ENCODE data around the gene PTPA. TPM values are rescaled to one million over a fixed set of nuclear protein-coding genes. Genes with fewer than 3 reads are reported as not detected.
"Not testable (repeated sequence)": the region's sequence is repeated elsewhere in the genome, so short reads cannot be mapped to it uniquely, and the experiment has no call there.

The PTPA gene
- total and polyA plus RNA-seq, 11 donors: 96.0 to 212 (median 172) TPM

DNA sequence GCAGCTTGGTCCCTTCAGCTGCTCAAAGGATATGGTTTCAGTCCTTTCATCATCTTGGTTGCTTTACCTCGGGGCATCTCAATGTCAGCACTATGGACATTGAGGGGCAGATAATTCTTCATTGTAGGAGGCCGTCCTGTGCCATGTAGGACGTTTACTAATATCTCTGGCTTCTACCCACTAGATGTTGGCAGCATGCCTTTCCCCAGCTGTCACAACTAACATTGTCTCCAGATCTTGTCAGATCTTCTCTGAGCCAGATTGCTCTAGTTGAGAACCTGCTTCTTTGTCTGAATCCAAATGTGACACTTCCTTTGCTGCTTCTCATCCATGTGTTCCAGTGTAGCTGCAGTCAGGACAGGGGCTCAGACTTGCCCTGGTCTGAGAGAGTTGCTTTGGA, 10.3 kb downstream of the PTPA start:
- TF ChIP-seq, protein P1, sequence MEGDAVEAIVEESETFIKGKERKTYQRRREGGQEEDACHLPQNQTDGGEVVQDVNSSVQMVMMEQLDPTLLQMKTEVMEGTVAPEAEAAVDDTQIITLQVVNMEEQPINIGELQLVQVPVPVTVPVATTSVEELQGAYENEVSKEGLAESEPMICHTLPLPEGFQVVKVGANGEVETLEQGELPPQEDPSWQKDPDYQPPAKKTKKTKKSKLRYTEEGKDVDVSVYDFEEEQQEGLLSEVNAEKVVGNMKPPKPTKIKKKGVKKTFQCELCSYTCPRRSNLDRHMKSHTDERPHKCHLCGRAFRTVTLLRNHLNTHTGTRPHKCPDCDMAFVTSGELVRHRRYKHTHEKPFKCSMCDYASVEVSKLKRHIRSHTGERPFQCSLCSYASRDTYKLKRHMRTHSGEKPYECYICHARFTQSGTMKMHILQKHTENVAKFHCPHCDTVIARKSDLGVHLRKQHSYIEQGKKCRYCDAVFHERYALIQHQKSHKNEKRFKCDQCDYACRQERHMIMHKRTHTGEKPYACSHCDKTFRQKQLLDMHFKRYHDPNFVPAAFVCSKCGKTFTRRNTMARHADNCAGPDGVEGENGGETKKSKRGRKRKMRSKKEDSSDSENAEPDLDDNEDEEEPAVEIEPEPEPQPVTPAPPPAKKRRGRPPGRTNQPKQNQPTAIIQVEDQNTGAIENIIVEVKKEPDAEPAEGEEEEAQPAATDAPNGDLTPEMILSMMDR (IDR thresholded peaks at IDR 0.05): no peak
- TF ChIP-seq POLR2A (IDR thresholded peaks at IDR 0.05): no peak
- H3K4me1 ChIP-seq: peaks cover 0 to 4% (median 0%) of the 10 kb centered on the region in 12 donors
- H3K27me3 ChIP-seq: no peaks in the 10 kb centered on the region
- no peaks in the 10 kb centered on the region for H3K9me3 ChIP-seq
- intact Hi-C loops (cut with DNase I): no loop called here
- ATAC-seq (no peak), DNase-seq (no peak)
- H3K36me3 ChIP-seq: peaks cover 0 to 62% (median 41%) of the 10 kb centered on the region in 9 donors
- H3K4me3 ChIP-seq: no peak overlapping the region
- no peak overlapping the region for H3K27ac ChIP-seq
- WGBS, 4 donors: 53 to 69% (median 59%) methylated on average over 3 of the region's 3 CpGs

DNA sequence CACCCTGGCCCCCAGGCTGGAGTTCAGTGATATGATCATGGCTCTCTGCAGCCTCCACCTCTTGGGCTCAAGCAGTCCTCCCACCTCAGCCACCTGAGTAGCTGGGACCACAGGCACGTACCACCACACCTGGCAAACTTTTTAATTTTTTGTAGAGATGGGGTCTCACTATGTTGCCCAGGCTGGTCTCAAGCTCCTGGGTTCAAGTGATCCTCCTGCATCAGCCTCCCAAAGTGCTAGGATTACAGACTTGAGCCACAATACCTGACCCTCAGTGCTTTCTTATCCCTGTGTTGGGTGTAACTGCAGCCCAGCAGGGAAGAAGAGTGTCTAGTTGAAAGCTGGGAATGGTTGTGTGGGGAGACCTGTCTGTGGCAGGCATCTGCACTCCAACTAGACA, 10.9 kb downstream of the PTPA start:
- Histone ChIP-seq H3K9me3 (no peaks in the 10 kb centered on the region), H3K27ac (no peak overlapping the region), H3K4me1 (peaks cover 0 to 10% (median 0%) of the 10 kb centered on the region in 12 donors), H3K4me3 (no peak overlapping the region), H3K36me3 (peaks cover 0 to 69% (median 41%) of the 10 kb centered on the region in 9 donors), H3K27me3 (no peaks in the 10 kb centered on the region)
- DNase-seq (no peak), ATAC-seq (no peak)
- 82 to 100% (median 95%) methylated on average over 1 of the region's 1 CpG for WGBS, 4 donors
- no peak for TF ChIP-seq POLR2A (IDR thresholded peaks at IDR 0.05)
- TF ChIP-seq, protein P1 (IDR thresholded peaks at IDR 0.05): no peak
- intact Hi-C loops (cut with DNase I): no loop called here

DNA sequence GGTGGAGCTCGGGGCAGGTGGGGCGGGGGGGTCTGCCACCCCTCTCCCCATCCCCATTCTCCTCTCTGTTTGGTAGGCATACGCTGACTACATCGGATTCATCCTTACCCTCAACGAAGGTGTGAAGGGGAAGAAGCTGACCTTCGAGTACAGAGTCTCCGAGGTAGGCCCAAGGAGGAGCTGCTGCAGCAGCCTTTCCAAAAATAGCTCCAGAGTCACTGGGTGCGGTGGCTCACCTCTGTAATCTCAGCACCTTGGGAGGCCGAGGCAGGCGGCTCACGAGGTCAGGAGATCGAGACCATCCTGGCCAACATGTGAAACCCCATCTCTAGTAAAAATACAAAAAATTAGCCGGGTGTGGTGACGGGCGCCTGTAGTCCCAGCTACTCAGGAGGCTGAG, 11.8 kb downstream of the PTPA start:
- H3K27ac ChIP-seq; H3K9me3 ChIP-seq; H3K27me3 ChIP-seq; intact Hi-C loops (cut with DNase I); DNase-seq; H3K4me3 ChIP-seq; ATAC-seq: not testable (repeated sequence)
- H3K4me1 ChIP-seq: peaks cover 0 to 14% (median 0%) of the 10 kb centered on the region in 12 donors
- peaks cover 0 to 77% (median 45%) of the 10 kb centered on the region in 9 donors for H3K36me3 ChIP-seq
- WGBS, 4 donors: 80 to 88% (median 82%) methylated on average over 15 of the region's 15 CpGs

DNA sequence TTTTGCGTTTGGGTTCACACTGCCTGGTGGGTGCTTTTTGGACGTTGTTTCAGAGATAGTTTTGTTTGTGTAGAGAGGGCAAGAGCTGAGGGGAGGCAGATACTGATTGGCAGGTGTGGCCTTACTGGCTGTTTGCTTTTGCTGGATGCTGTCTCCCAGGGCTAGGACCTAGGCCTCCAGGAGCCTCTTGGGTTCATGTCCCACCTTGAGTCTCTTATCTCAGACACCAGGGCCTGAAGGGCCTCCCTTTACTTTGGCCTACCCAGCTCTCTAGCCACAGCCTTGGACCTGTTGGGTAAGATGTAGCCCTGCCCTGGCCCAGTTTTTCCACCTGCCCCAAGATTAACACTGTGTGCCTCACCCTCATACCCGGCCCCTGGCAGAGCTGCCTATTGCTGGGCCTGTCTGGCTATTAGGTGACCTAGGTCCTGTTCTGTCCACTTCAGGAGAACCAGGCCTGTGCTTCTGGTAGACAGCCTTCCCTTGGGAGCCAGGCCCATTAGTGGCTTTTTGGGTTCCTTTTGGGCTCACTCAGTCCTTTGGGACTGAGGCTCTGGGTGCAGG, 13.4 kb downstream of the PTPA start:
- intact Hi-C loops (cut with DNase I): loop anchor here in 1 of 10 donors (5.0 kb wide), 1 partner anchor 673 kb away; no protein-coding TSS in a partner anchor
- no peak for DNase-seq

More for the DNA sequence above, 13.4 kb downstream of the PTPA start:
- Histone ChIP-seq H3K36me3 (peaks cover 0 to 90% (median 53%) of the 10 kb centered on the region in 9 donors), H3K4me1 (peaks cover 0 to 14% (median 0%) of the 10 kb centered on the region in 12 donors), H3K4me3 (no peak overlapping the region), H3K27me3 (no peaks in the 10 kb centered on the region), H3K9me3 (no peaks in the 10 kb centered on the region), H3K27ac (no peak overlapping the region)
- TF ChIP-seq, protein P1 (IDR thresholded peaks at IDR 0.05): no peak
- no peak for TF ChIP-seq POLR2A (IDR thresholded peaks at IDR 0.05)
- 68 to 83% (median 73%) methylated on average over 3 of the region's 3 CpGs for WGBS, 4 donors
- ATAC-seq: no peak

All from heart left ventricle (tissue), 16 donors.